Osteocyte (in vitro differentiated cells): Measurements from ENCODE around the gene C1QTNF5. TPM values are rescaled to one million over a fixed set of nuclear protein-coding genes. Genes with fewer than 3 reads are reported as not detected.

Experiments used
- DNase-seq: peaks from one replicate; pipeline ENCODE4 v3.0.0; 2021; ENCODE audit warnings: mixed read lengths; ENCODE audit not compliant: unreplicated experiment; ENCODE audit errors: extremely low spot score
- H3K27ac Mint-ChIP-seq: one replicate; pipeline ENCODE4 v1.8.0; 2021; ENCODE audit warnings: mild to moderate bottlenecking, mixed read lengths; ENCODE audit not compliant: unreplicated experiment
- H3K27me3 Mint-ChIP-seq: one replicate; pipeline ENCODE4 v1.8.0; 2021; ENCODE audit warnings: mixed read lengths; ENCODE audit not compliant: unreplicated experiment
- H3K36me3 Mint-ChIP-seq: one replicate; pipeline ENCODE4 v1.8.0; 2021; ENCODE audit warnings: mixed read lengths; ENCODE audit not compliant: unreplicated experiment
- H3K4me1 Mint-ChIP-seq: one replicate; pipeline ENCODE4 v1.8.0; 2021; ENCODE audit warnings: mixed read lengths; ENCODE audit not compliant: unreplicated experiment
- H3K4me3 Mint-ChIP-seq: one replicate; pipeline ENCODE4 v1.8.0; 2021; ENCODE audit warnings: mild to moderate bottlenecking, moderate library complexity, mixed read lengths; ENCODE audit not compliant: unreplicated experiment
- H3K9me3 Mint-ChIP-seq: one replicate; pipeline ENCODE4 v1.8.0; 2021; ENCODE audit warnings: mixed read lengths; ENCODE audit not compliant: unreplicated experiment
- CTCF ChIP-seq: fragments of 200-600 bp; sonication (generic); IDR thresholded peaks from 2 replicates; pipeline ENCODE4 v1.5.0; 2021; ENCODE audit warnings: antibody characterized with exemption, mild to moderate bottlenecking, moderate library complexity
- total RNA-seq: library from RNA; stranded (reverse); gene quantifications from 2 replicates; pipeline ENCODE4 v1.2.1, GENCODE V29; 2021

The C1QTNF5 gene
- total RNA-seq, 1 donor from 2014 or later, result 8.4 TPM

- no peak overlapping the region for H3K27ac Mint-ChIP-seq
- H3K9me3 Mint-ChIP-seq, result no peaks in the 10 kb centered on the region
- no peaks in the 10 kb centered on the region for H3K36me3 Mint-ChIP-seq
- no peak for TF ChIP-seq CTCF
- H3K27me3 Mint-ChIP-seq, result peaks cover 37% of the 10 kb centered on the region
- H3K4me1 Mint-ChIP-seq, result no peaks in the 10 kb centered on the region
- no peak for DNase-seq
- no peak overlapping the region for H3K4me3 Mint-ChIP-seq
Measured at GRCh38 chr11:119347242-119347641, 6.6 kb upstream of the C1QTNF5 start.

- TF ChIP-seq CTCF, result no peak
- H3K4me3 Mint-ChIP-seq, result no peak within 1 kb of the TSS
- H3K4me1 Mint-ChIP-seq, result no peaks in the 10 kb centered on the region
- DNase-seq, result no peak
- H3K36me3 Mint-ChIP-seq, result no peaks in the 10 kb centered on the region
- H3K27ac Mint-ChIP-seq, result no peak within 1 kb of the TSS
- H3K27me3 Mint-ChIP-seq, result peaks cover 31% of the 10 kb centered on the region
- no peaks in the 10 kb centered on the region for H3K9me3 Mint-ChIP-seq
Measured at GRCh38 chr11:119346605-119347004, 5.9 kb upstream of the C1QTNF5 start, which contains the start of gene MFRP. MFRP (minus strand) TSS chr11:119346705; CDS start chr11:119346513, 192 bp downstream.

GRCh38 chr11:119345685-119346084, 5.0 kb upstream of the C1QTNF5 start:
- Mint-ChIP-seq H3K4me3 (no peak overlapping the region), H3K9me3 (no peaks in the 10 kb centered on the region), H3K36me3 (no peaks in the 10 kb centered on the region), H3K4me1 (peaks cover 4% of the 10 kb centered on the region), H3K27me3 (peaks cover 28% of the 10 kb centered on the region), H3K27ac (no peak overlapping the region)
- DNase-seq, result no peak
- no peak for TF ChIP-seq CTCF

GRCh38 chr11:119344291-119345010, 3.8 kb upstream of the C1QTNF5 start:
- Mint-ChIP-seq H3K27me3 (peaks cover 21% of the 10 kb centered on the region), H3K4me3 (no peak overlapping the region)
- DNase-seq, result no peak

More at GRCh38 chr11:119344291-119345010, 3.8 kb upstream of the C1QTNF5 start:
- no peaks in the 10 kb centered on the region for H3K9me3 Mint-ChIP-seq
- H3K4me1 Mint-ChIP-seq, result peaks cover 5% of the 10 kb centered on the region
- H3K27ac Mint-ChIP-seq, result no peak overlapping the region
- TF ChIP-seq CTCF, result no peak
- H3K36me3 Mint-ChIP-seq, result no peaks in the 10 kb centered on the region
